HepG2 (cell line): Measurements from ENCODE around the gene HSPB9. TPM values are rescaled to one million over a fixed set of nuclear protein-coding genes. Genes with fewer than 3 reads are reported as not detected.

Source experiments
- ATAC-seq: fragments of 200-7000 bp; cut with Tn5 transposase; 3 replicates; pipeline ENCODE4 v1.9.1; 2020; ENCODE audit warnings: mild to moderate bottlenecking, moderate library complexity
- BruUV-seq: library from RNA; stranded (reverse); fragments of 400-500 nt; replicated peaks from 2 replicates; lab custom pipeline; 2021; lab: Mats Ljungman, UMichigan
- CTCF ChIA-PET: fragments of 300-600 bp; formaldehyde crosslinking; extraction: SDS; loops from one replicate; lab custom pipeline; 2021; ENCODE audit warnings: low total read pairs, inconsistent platforms, low intra/inter-chr PET ratio; lab: Yijun Ruan, JAX
- POLR2A ChIA-PET: fragments of 350-600 bp; sonication (Branson Sonifier 250); formaldehyde crosslinking; loops from one replicate; lab custom pipeline; 2020; ENCODE audit warnings: antibody characterized with exemption, inconsistent platforms; lab: Yijun Ruan, JAX
- DNase-seq: peaks from one replicate; pipeline ENCODE4 v3.0.0-alpha.2; 2015; ENCODE audit warnings: low spot score
- FAIRE-seq: peaks from 3 replicates; lab custom pipeline; 2011; peaks lifted over from hg19 to GRCh38; lab: Jason Lieb, UNC
- H2AFZ ChIP-seq: one replicate; pipeline ENCODE4 v1.6.1; 2011; ENCODE audit warnings: low read length, inconsistent platforms
- H3K27ac ChIP-seq: fragments of 300-600 bp; 3 replicates; pipeline ENCODE4 v1.8.0; 2011; ENCODE audit warnings: mixed run types, mild to moderate bottlenecking, mixed read lengths, low read length, inconsistent platforms; ENCODE audit not compliant: insufficient read depth; ENCODE audit errors: extremely low read length
- H3K27me3 ChIP-seq, 2 experiments: fragments of 200-600 bp in 1 of 2; 2 replicates in 1 of 2; 3 replicates in 1 of 2; pipeline versions ENCODE4 v1.6.0 to v1.8.0; 2011; ENCODE audit warnings: low read length in 2 of 2, mild to moderate bottlenecking in 2 of 2, moderate library complexity in 2 of 2, inconsistent platforms in 1 of 2; ENCODE audit not compliant: insufficient read depth in 2 of 2, control insufficient read depth in 1 of 2
- H3K36me3 ChIP-seq, 2 experiments: fragments of 200-600 bp in 1 of 2; replicated peaks in 1 of 2; 2 replicates in 1 of 2; 3 replicates in 1 of 2; pipeline versions ENCODE4 v1.5.1 to v1.8.0; 2011; ENCODE audit warnings: low read length in 2 of 2, inconsistent platforms in 1 of 2; ENCODE audit not compliant: insufficient read depth in 2 of 2, control insufficient read depth in 1 of 2
- H3K4me1 ChIP-seq: 2 replicates; pipeline ENCODE4 v1.5.1; 2012; ENCODE audit warnings: low read length, inconsistent platforms; ENCODE audit not compliant: insufficient read depth
- H3K4me2 ChIP-seq: 2 replicates; pipeline ENCODE4 v1.6.0; 2011; ENCODE audit warnings: low read depth, low read length, inconsistent platforms
- H3K4me3 ChIP-seq, 3 experiments: fragments of 200-600 bp in 1 of 3; sonication (generic), shearing (Covaris generic) in 1 of 3; replicated peaks in 1 of 3; 2 replicates each; pipeline ENCODE4 v1.5.1; 2011 to 2016; ENCODE audit warnings: low read length in 3 of 3, inconsistent platforms in 2 of 3, low read depth in 2 of 3, mild to moderate bottlenecking in 2 of 3, control low read depth in 1 of 3, mixed read lengths in 1 of 3; ENCODE audit not compliant: insufficient read depth in 1 of 3
- H3K79me2 ChIP-seq: one replicate; pipeline ENCODE4 v1.6.1; 2011; ENCODE audit warnings: low read length, inconsistent platforms; ENCODE audit not compliant: insufficient read depth
- H3K9ac ChIP-seq: 2 replicates; pipeline ENCODE4 v1.6.0; 2011; ENCODE audit warnings: mild to moderate bottlenecking, low read depth, low read length, inconsistent platforms; ENCODE audit not compliant: insufficient read depth
- H3K9me3 ChIP-seq: 2 replicates; pipeline ENCODE4 v1.5.1; 2012; ENCODE audit warnings: mild to moderate bottlenecking, low read length
- H4K20me1 ChIP-seq: 2 replicates; pipeline ENCODE4 v1.6.0; 2011; ENCODE audit warnings: inconsistent platforms, mild to moderate bottlenecking, low read length, moderate library complexity; ENCODE audit not compliant: insufficient read depth
- ARHGAP35 ChIP-seq: sonication (generic); formaldehyde crosslinking; IDR thresholded peaks from 2 replicates; pipeline ENCODE4 v1.9.0; 2022; ENCODE audit warnings: mild to moderate bottlenecking, inconsistent platforms, moderate library complexity, missing genetic modification reagents, borderline replicate concordance
- JUNB ChIP-seq: sonication (generic); formaldehyde crosslinking; IDR thresholded peaks from 2 replicates; pipeline ENCODE4 v1.8.0; 2022; ENCODE audit warnings: missing genetic modification reagents, mild to moderate bottlenecking, borderline replicate concordance
- KDM2A ChIP-seq: sonication (generic); formaldehyde crosslinking; IDR thresholded peaks from 2 replicates; pipeline ENCODE4 v1.4.0; 2020; ENCODE audit warnings: low read depth, missing genetic modification reagents, borderline replicate concordance
- LCORL ChIP-seq, 2 experiments: fragments of 450-650 bp in 1 of 2; sonication (generic) in 1 of 2; formaldehyde crosslinking in 1 of 2; IDR thresholded peaks; 2 replicates each; pipeline versions ENCODE4 v1.5.0 to v1.6.1; 2017 to 2020; ENCODE audit warnings: antibody characterized with exemption in 1 of 2, missing genetic modification reagents in 1 of 2
- RAD51 ChIP-seq: fragments of 450-650 bp; IDR thresholded peaks from 2 replicates; pipeline ENCODE4 v1.6.1; 2016; ENCODE audit warnings: borderline replicate concordance
- ZNF687 ChIP-seq: sonication (generic); formaldehyde crosslinking; IDR thresholded peaks from 2 replicates; pipeline ENCODE4 v1.5.1; 2020; ENCODE audit warnings: mild to moderate bottlenecking, missing genetic modification reagents, moderate library complexity
- WGBS: methylation state at CpG from one replicate; pipeline ENCODE4 v1.1.6; 2017; ENCODE audit warnings: low lambda C conversion rate; 5-methylcytosine and 5-hydroxymethylcytosine counted together
- in situ Hi-C: cut with HindIII; loops from 2 replicates; pipeline ENCODE4 v1.10.0; 2017; ENCODE audit warnings: low pct_unique_long_range_greater_than_20kb; ENCODE audit not compliant: extremely low pct_ligation_motif_present
- intact Hi-C: fragments of 100-400 bp; cut with micrococcal nuclease; formaldehyde crosslinking; loops from one replicate; pipeline ENCODE4 v1.10.0; 2022; ENCODE audit not compliant: unreplicated experiment
- polyA plus RNA-seq, 8 experiments: library from polyadenylated mRNA; depleted of rRNA in 3 of 8; stranded (reverse) in 7 of 8; unstranded in 1 of 8; fragments of >200 nt; fragmentation: Illumina TruSeq in 4 of 8; extraction: Trizol in 4 of 8; gene quantifications; 2 replicates each; pipeline versions ENCODE4 v1.2.1 to v1.2.3, GENCODE V29; 2011 to 2016; ENCODE audit warnings: low read depth in 4 of 8, missing spikeins in 1 of 8, mixed read lengths in 1 of 8; ENCODE audit not compliant: insufficient read depth in 1 of 8
- total RNA-seq, 5 experiments: library from RNA; depleted of rRNA; stranded (reverse); fragments of >200 nt; fragmentation: Illumina TruSeq; extraction: Trizol; gene quantifications; 2 replicates each; pipeline ENCODE4 v1.2.3, GENCODE V29; 2016; ENCODE audit warnings: low read depth in 1 of 5

HSPB9 gene
- total and polyA plus RNA-seq, 2 of the 13 experiments (the other 11 are each of a cell fraction or from before 2014, with no cell fraction given): 0.05 to 0.24 TPM

- FAIRE-seq: no peak
- Histone ChIP-seq H3K36me3 (peaks cover 15 to 40% of the 10 kb centered on the region in 2 experiments; a peak in 4 of 5 replicates), H3K4me3 (no peak overlapping the region), H3K79me2 (peaks cover 77% of the 10 kb centered on the region), H3K9me3 (no peaks in the 10 kb centered on the region), H3K27me3 (no peaks in the 10 kb centered on the region), H4K20me1 (peaks cover 4% of the 10 kb centered on the region), H3K27ac (no peak overlapping the region), H3K4me2 (no peak overlapping the region), H3K4me1 (peaks cover 50% of the 10 kb centered on the region), H2AFZ (no peak overlapping the region), H3K9ac (no peak overlapping the region)
- CTCF ChIA-PET: no interaction called here
- in situ Hi-C loops: no loop called here
- no peak for TF ChIP-seq RAD51
- no peak for TF ChIP-seq ARHGAP35 (CRISPR knock-in tag)
- TF ChIP-seq JUNB (CRISPR knock-in tag): no peak
- TF ChIP-seq LCORL (IDR thresholded peaks at IDR 0.05): no peak
- no peak for TF ChIP-seq LCORL (CRISPR knock-in tag; IDR thresholded peaks at IDR 0.05)
- TF ChIP-seq KDM2A (CRISPR knock-in tag): no peak
- 0 out of 2 replicates have a peak, but pooled peaks have one; percentile 12 for TF ChIP-seq ZNF687 (CRISPR knock-in tag)
- BruUV-seq: no TSS peak
- intact Hi-C loops: no loop called here
- POLR2A ChIA-PET: interaction anchor here (2.4 kb wide), 1 partner anchor 15 kb away, joined by 8 read pairs; no protein-coding TSS in a partner anchor
- DNase-seq: no peak
- 90% methylated on average over 6 of the region's 7 CpGs for WGBS
- ATAC-seq: no peak
Measured at GRCh38 chr17:42138749-42139492, 16.3 kb downstream of the HSPB9 start.
